GM18867 (cell line): ENCODE data around the gene CNFN.

Experiments used
- ATAC-seq: cut with Tn5 transposase; IDR thresholded peaks from one replicate; pipeline ENCODE4 v1.9.1; 2021; ENCODE audit warnings: mild to moderate bottlenecking, moderate library complexity; ENCODE audit not compliant: unreplicated experiment

CNFN gene

GRCh38 chr19:42376177-42376555, 13.9 kb downstream of the CNFN start:
- ATAC-seq: no peak

GRCh38 chr19:42375415-42376176, 14.5 kb downstream of the CNFN start:
- ATAC-seq: no peak

GRCh38 chr19:42374826-42375376, 15.2 kb downstream of the CNFN start:
- no peak for ATAC-seq

- ATAC-seq: no peak
Observed at GRCh38 chr19:42370626-42371175, 19.4 kb downstream of the CNFN start.

GRCh38 chr19:42370068-42370520, 20.0 kb downstream of the CNFN start:
- no peak for ATAC-seq

GRCh38 chr19:42369433-42370067, 20.5 kb downstream of the CNFN start:
- ATAC-seq: no peak

- no peak for ATAC-seq
Observed at GRCh38 chr19:42368765-42369164, 21.3 kb downstream of the CNFN start.

- no peak for ATAC-seq
Observed at GRCh38 chr19:42368360-42368759, 21.7 kb downstream of the CNFN start.

- ATAC-seq: no peak
Observed at GRCh38 chr19:42367929-42368328, 22.2 kb downstream of the CNFN start.

- ATAC-seq: no peak
Observed at GRCh38 chr19:42366673-42367072, 23.4 kb downstream of the CNFN start.

- no peak for ATAC-seq
Observed at GRCh38 chr19:42363614-42364346, 26.3 kb downstream of the CNFN start.

- no peak for ATAC-seq
Observed at GRCh38 chr19:42362891-42363440, 27.1 kb downstream of the CNFN start.

GRCh38 chr19:42362342-42362741, 27.8 kb downstream of the CNFN start:
- ATAC-seq: no peak

GRCh38 chr19:42361545-42361910, 28.6 kb downstream of the CNFN start:
- no peak for ATAC-seq

- ATAC-seq: no peak
Observed at GRCh38 chr19:42360787-42361544, 29.1 kb downstream of the CNFN start.

- ATAC-seq: no peak
Observed at GRCh38 chr19:42357290-42357689, 32.8 kb downstream of the CNFN start.

GRCh38 chr19:42356686-42357085, 33.4 kb downstream of the CNFN start:
- ATAC-seq: no peak

GRCh38 chr19:42355896-42356295, 34.2 kb downstream of the CNFN start:
- ATAC-seq: no peak

- ATAC-seq: no peak
Observed at GRCh38 chr19:42353341-42354015, 36.6 kb downstream of the CNFN start.
